ENCODE results near the gene DQX1. TPM values are rescaled to one million over a fixed set of nuclear protein-coding genes. Genes with fewer than 3 reads are reported as not detected.

DQX1 gene
- total and polyA plus RNA-seq, 2 experiments from 2014 or later, result 0.32 to 0.52 TPM

DNA sequence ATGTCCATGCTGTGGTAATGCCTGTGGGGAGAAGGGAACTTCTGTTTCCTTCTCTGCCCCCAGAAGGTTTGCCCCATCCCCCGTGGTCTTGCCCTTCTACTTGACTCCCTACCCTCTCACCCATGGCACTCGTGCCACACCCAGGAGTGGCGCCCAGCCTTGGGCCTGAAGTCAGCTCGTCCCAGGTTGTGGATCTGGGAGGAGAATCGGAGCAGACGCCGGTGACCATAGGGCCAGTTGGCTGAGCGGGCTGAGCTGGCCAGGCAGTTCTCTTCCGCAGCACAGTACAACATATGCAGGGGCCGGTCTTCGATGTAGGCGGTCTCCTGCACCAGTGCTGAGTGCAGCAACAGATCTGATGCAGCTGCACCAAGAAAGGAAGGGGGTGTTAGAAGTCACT, 8.4 kb upstream of the DQX1 start:
- no peak overlapping the region for H3K27ac Mint-ChIP-seq
- ATAC-seq (no peak), DNase-seq (ENCODE audit: low spot score) (no peak)
- no peaks in the 10 kb centered on the region; the same call in 2 of the 3 replicates for H3K9me3 Mint-ChIP-seq
- H3K4me3 Mint-ChIP-seq, result no peak overlapping the region
- Histone ChIP-seq H3K36me3 (ENCODE audit: insufficient read depth) (no peaks in the 10 kb centered on the region), H3K79me2 (replicated peaks; ENCODE audit: insufficient read depth) (no peaks in the 10 kb centered on the region), H3K27me3 (ENCODE audit: insufficient read depth) (no peaks in the 10 kb centered on the region), H3F3A (replicated peaks; ENCODE audit: low read depth) (0 out of 2 replicates have a peak, but pooled peaks cover 2% of the 10 kb centered on the region), H4K20me1 (replicated peaks; ENCODE audit: insufficient read depth) (no peaks in the 10 kb centered on the region; the same call in 1 of the 2 replicates), H3K4me3 (no peak overlapping the region), H2AFZ (no peak overlapping the region), H3K27ac (ENCODE audit: low read depth) (no peak overlapping the region), H3K4me1 (ENCODE audit: insufficient read depth) (no peaks in the 10 kb centered on the region; the same call in 1 of the 2 replicates), H3K4me2 (no peak overlapping the region), H3K9me2 (ENCODE audit: insufficient read depth) (no peaks in the 10 kb centered on the region)
- peaks cover 5% of the 10 kb centered on the region for H3K4me1 Mint-ChIP-seq
- TF ChIP-seq JUNB (IDR thresholded peaks at IDR 0.05; ENCODE audit: unreplicated experiment), result no peak
- no peak for TF ChIP-seq POLR2AphosphoS5 (IDR thresholded peaks at IDR 0.05; ENCODE audit: low read depth)
- no peak for TF ChIP-seq EZH2phosphoT487 (IDR thresholded peaks at IDR 0.05; ENCODE audit: unreplicated experiment)
- no peak for TF ChIP-seq EZH2 (IDR thresholded peaks at IDR 0.05; ENCODE audit: low read depth, unreplicated experiment)
- TF ChIP-seq, protein P1, sequence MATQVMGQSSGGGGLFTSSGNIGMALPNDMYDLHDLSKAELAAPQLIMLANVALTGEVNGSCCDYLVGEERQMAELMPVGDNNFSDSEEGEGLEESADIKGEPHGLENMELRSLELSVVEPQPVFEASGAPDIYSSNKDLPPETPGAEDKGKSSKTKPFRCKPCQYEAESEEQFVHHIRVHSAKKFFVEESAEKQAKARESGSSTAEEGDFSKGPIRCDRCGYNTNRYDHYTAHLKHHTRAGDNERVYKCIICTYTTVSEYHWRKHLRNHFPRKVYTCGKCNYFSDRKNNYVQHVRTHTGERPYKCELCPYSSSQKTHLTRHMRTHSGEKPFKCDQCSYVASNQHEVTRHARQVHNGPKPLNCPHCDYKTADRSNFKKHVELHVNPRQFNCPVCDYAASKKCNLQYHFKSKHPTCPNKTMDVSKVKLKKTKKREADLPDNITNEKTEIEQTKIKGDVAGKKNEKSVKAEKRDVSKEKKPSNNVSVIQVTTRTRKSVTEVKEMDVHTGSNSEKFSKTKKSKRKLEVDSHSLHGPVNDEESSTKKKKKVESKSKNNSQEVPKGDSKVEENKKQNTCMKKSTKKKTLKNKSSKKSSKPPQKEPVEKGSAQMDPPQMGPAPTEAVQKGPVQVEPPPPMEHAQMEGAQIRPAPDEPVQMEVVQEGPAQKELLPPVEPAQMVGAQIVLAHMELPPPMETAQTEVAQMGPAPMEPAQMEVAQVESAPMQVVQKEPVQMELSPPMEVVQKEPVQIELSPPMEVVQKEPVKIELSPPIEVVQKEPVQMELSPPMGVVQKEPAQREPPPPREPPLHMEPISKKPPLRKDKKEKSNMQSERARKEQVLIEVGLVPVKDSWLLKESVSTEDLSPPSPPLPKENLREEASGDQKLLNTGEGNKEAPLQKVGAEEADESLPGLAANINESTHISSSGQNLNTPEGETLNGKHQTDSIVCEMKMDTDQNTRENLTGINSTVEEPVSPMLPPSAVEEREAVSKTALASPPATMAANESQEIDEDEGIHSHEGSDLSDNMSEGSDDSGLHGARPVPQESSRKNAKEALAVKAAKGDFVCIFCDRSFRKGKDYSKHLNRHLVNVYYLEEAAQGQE (IDR thresholded peaks at IDR 0.05; ENCODE audit: unreplicated experiment), result no peak
- TF ChIP-seq, protein P2, sequence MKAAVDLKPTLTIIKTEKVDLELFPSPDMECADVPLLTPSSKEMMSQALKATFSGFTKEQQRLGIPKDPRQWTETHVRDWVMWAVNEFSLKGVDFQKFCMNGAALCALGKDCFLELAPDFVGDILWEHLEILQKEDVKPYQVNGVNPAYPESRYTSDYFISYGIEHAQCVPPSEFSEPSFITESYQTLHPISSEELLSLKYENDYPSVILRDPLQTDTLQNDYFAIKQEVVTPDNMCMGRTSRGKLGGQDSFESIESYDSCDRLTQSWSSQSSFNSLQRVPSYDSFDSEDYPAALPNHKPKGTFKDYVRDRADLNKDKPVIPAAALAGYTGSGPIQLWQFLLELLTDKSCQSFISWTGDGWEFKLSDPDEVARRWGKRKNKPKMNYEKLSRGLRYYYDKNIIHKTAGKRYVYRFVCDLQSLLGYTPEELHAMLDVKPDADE (IDR thresholded peaks at IDR 0.05), result no peak
- TF ChIP-seq, protein P3, sequence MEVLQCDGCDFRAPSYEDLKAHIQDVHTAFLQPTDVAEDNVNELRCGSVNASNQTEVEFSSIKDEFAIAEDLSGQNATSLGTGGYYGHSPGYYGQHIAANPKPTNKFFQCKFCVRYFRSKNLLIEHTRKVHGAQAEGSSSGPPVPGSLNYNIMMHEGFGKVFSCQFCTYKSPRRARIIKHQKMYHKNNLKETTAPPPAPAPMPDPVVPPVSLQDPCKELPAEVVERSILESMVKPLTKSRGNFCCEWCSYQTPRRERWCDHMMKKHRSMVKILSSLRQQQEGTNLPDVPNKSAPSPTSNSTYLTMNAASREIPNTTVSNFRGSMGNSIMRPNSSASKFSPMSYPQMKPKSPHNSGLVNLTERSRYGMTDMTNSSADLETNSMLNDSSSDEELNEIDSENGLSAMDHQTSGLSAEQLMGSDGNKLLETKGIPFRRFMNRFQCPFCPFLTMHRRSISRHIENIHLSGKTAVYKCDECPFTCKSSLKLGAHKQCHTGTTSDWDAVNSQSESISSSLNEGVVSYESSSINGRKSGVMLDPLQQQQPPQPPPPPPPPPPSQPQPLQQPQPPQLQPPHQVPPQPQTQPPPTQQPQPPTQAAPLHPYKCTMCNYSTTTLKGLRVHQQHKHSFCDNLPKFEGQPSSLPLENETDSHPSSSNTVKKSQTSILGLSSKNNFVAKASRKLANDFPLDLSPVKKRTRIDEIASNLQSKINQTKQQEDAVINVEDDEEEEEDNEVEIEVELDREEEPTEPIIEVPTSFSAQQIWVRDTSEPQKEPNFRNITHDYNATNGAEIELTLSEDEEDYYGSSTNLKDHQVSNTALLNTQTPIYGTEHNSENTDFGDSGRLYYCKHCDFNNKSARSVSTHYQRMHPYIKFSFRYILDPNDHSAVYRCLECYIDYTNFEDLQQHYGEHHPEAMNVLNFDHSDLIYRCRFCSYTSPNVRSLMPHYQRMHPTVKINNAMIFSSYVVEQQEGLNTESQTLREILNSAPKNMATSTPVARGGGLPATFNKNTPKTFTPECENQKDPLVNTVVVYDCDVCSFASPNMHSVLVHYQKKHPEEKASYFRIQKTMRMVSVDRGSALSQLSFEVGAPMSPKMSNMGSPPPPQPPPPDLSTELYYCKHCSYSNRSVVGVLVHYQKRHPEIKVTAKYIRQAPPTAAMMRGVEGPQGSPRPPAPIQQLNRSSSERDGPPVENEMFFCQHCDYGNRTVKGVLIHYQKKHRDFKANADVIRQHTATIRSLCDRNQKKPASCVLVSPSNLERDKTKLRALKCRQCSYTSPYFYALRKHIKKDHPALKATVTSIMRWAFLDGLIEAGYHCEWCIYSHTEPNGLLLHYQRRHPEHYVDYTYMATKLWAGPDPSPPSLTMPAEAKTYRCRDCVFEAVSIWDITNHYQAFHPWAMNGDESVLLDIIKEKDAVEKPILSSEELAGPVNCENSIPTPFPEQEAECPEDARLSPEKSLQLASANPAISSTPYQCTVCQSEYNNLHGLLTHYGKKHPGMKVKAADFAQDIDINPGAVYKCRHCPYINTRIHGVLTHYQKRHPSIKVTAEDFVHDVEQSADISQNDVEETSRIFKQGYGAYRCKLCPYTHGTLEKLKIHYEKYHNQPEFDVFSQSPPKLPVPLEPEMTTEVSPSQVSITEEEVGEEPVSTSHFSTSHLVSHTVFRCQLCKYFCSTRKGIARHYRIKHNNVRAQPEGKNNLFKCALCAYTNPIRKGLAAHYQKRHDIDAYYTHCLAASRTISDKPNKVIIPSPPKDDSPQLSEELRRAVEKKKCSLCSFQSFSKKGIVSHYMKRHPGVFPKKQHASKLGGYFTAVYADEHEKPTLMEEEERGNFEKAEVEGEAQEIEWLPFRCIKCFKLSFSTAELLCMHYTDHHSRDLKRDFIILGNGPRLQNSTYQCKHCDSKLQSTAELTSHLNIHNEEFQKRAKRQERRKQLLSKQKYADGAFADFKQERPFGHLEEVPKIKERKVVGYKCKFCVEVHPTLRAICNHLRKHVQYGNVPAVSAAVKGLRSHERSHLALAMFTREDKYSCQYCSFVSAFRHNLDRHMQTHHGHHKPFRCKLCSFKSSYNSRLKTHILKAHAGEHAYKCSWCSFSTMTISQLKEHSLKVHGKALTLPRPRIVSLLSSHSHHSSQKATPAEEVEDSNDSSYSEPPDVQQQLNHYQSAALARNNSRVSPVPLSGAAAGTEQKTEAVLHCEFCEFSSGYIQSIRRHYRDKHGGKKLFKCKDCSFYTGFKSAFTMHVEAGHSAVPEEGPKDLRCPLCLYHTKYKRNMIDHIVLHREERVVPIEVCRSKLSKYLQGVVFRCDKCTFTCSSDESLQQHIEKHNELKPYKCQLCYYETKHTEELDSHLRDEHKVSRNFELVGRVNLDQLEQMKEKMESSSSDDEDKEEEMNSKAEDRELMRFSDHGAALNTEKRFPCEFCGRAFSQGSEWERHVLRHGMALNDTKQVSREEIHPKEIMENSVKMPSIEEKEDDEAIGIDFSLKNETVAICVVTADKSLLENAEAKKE (CRISPR knock-in tag; IDR thresholded peaks at IDR 0.05), result no peak
- no peak for TF ChIP-seq NANOG (IDR thresholded peaks at IDR 0.05; ENCODE audit: borderline replicate concordance)
- TF ChIP-seq ZNF114 (CRISPR knock-in tag; IDR thresholded peaks at IDR 0.05), result no peak
- TF ChIP-seq CREB1 (CRISPR knock-in tag; IDR thresholded peaks at IDR 0.05; ENCODE audit: low read depth), result no peak
- no peak for TF ChIP-seq ZNF331 (CRISPR knock-in tag; IDR thresholded peaks at IDR 0.05; ENCODE audit: low read depth)
- TF ChIP-seq, protein P4, sequence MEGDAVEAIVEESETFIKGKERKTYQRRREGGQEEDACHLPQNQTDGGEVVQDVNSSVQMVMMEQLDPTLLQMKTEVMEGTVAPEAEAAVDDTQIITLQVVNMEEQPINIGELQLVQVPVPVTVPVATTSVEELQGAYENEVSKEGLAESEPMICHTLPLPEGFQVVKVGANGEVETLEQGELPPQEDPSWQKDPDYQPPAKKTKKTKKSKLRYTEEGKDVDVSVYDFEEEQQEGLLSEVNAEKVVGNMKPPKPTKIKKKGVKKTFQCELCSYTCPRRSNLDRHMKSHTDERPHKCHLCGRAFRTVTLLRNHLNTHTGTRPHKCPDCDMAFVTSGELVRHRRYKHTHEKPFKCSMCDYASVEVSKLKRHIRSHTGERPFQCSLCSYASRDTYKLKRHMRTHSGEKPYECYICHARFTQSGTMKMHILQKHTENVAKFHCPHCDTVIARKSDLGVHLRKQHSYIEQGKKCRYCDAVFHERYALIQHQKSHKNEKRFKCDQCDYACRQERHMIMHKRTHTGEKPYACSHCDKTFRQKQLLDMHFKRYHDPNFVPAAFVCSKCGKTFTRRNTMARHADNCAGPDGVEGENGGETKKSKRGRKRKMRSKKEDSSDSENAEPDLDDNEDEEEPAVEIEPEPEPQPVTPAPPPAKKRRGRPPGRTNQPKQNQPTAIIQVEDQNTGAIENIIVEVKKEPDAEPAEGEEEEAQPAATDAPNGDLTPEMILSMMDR (conservative IDR thresholded peaks at IDR 0.05; ENCODE audit: low read depth in 2 of 2), result no peak
- no peak for TF ChIP-seq STAT1 (IDR thresholded peaks at IDR 0.05; ENCODE audit: unreplicated experiment)
- H3K27me3 Mint-ChIP-seq (ENCODE audit: insufficient read depth, low read depth, poor library complexity), result peaks cover 2% of the 10 kb centered on the region
- H3K36me3 Mint-ChIP-seq (ENCODE audit: low read depth), result peaks cover 23% of the 10 kb centered on the region

Measured in GM23338 (cell line).